Hepatocyte (in vitro differentiated cells): ENCODE measurements around the gene CISD3. TPM values are rescaled to one million over a fixed set of nuclear protein-coding genes. Genes with fewer than 3 reads are reported as not detected.

Experiments used
- DNase-seq: peaks from one replicate; pipeline ENCODE4 v3.0.0-alpha.2; 2016; ENCODE audit warnings: low spot score
- H2AFZ ChIP-seq: fragments of 200-600 bp; sonication (generic); 2 replicates; pipeline ENCODE4 v1.6.0; 2016; ENCODE audit warnings: antibody characterized with exemption, mild to moderate bottlenecking
- H3K27ac ChIP-seq: fragments of 200-600 bp; sonication (generic); 2 replicates; pipeline ENCODE4 v1.5.1; 2016; ENCODE audit warnings: mild to moderate bottlenecking
- H3K27me3 ChIP-seq: fragments of 200-600 bp; sonication (generic); 2 replicates; pipeline ENCODE4 v1.6.1; 2016
- H3K36me3 ChIP-seq: fragments of 200-600 bp; sonication (generic); replicated peaks from 2 replicates; pipeline ENCODE4 v1.5.1; 2016; ENCODE audit warnings: low read depth; ENCODE audit not compliant: insufficient read depth
- H3K4me1 ChIP-seq: fragments of 200-600 bp; sonication (generic); 2 replicates; pipeline ENCODE4 v1.5.1; 2016; ENCODE audit warnings: mild to moderate bottlenecking, moderate library complexity; ENCODE audit not compliant: insufficient read depth
- H3K4me2 ChIP-seq: fragments of 200-600 bp; sonication (generic); 2 replicates; pipeline ENCODE4 v1.6.0; 2016
- H3K4me3 ChIP-seq: fragments of 200-600 bp; sonication (generic); 2 replicates; pipeline ENCODE4 v1.5.1; 2016; ENCODE audit warnings: mild to moderate bottlenecking
- H3K79me2 ChIP-seq: fragments of 200-600 bp; sonication (generic); 2 replicates; pipeline ENCODE4 v1.6.0; 2017; ENCODE audit warnings: mild to moderate bottlenecking
- H3K9me2 ChIP-seq: fragments of 200-600 bp; sonication (generic); replicated peaks from 2 replicates; pipeline ENCODE4 v1.6.0; 2017; ENCODE audit warnings: mild to moderate bottlenecking; ENCODE audit not compliant: insufficient read depth
- H3K9me3 ChIP-seq: fragments of 200-600 bp; sonication (generic); 2 replicates; pipeline ENCODE4 v1.5.1; 2016; ENCODE audit warnings: low read depth, mild to moderate bottlenecking
- H4K20me1 ChIP-seq: fragments of 200-600 bp; sonication (generic); 2 replicates; pipeline ENCODE4 v1.6.0; 2016; ENCODE audit warnings: mild to moderate bottlenecking; ENCODE audit not compliant: insufficient read depth, poor library complexity, severe bottlenecking
- CTCF ChIP-seq: fragments of 200-600 bp; sonication (generic); IDR thresholded peaks from 2 replicates; pipeline ENCODE4 v1.5.1; 2016; ENCODE audit warnings: antibody characterized with exemption, mild to moderate bottlenecking; ENCODE audit not compliant: poor library complexity
- EZH2 ChIP-seq: fragments of 200-600 bp; sonication (generic); IDR thresholded peaks from 2 replicates; pipeline ENCODE4 v1.6.1; 2016; ENCODE audit warnings: antibody characterized with exemption, mild to moderate bottlenecking, borderline replicate concordance
- EZH2phosphoT487 ChIP-seq: fragments of 200-600 bp; sonication (generic); IDR thresholded peaks from one replicate; pipeline ENCODE4 v1.6.1; 2018; ENCODE audit warnings: antibody characterized with exemption, mild to moderate bottlenecking, low read depth, moderate library complexity; ENCODE audit not compliant: unreplicated experiment, severe bottlenecking
- WGBS: methylation state at CpG from one replicate; pipeline ENCODE4 v1.1.6; 2016; ENCODE audit warnings: low lambda C conversion rate; ENCODE audit errors: missing lambda C conversion rate; 5-methylcytosine and 5-hydroxymethylcytosine counted together
- polyA plus RNA-seq: library from polyadenylated mRNA; unstranded; fragments of >200 nt; fragmentation: Nextera tagmentation; extraction: Ambion mirVana; gene quantifications from 2 replicates; pipeline ENCODE4 v1.2.1, GENCODE V29; 2016
- total RNA-seq: library from RNA; depleted of rRNA; stranded (reverse); fragments of >200 nt; gene quantifications from 2 replicates; pipeline ENCODE4 v1.2.3, GENCODE V29; 2014

The CISD3 gene
- total and polyA plus RNA-seq, 2 experiments from 2014 or later = 5.0 to 37.0 TPM

GRCh38 chr17:38753071-38753506, 22.9 kb downstream of the CISD3 start:
- H3K9me2 ChIP-seq = no peaks in the 10 kb centered on the region
- no peaks in the 10 kb centered on the region for H4K20me1 ChIP-seq
- DNase-seq = peak; percentile 23
- H3K27ac ChIP-seq = peak overlapping the region; percentile 72
- no peaks in the 10 kb centered on the region for H3K9me3 ChIP-seq
- peak overlapping the region; percentile 43 for H3K4me3 ChIP-seq
- H3K36me3 ChIP-seq = no peaks in the 10 kb centered on the region
- peaks cover 28% of the 10 kb centered on the region for H3K79me2 ChIP-seq
- no peak for TF ChIP-seq EZH2phosphoT487
- no peak for TF ChIP-seq EZH2
- TF ChIP-seq CTCF = no peak
- H2AFZ ChIP-seq = peak overlapping the region; percentile 30
- no peaks in the 10 kb centered on the region for H3K27me3 ChIP-seq
- WGBS = 18% methylated on average over 22 of the region's 22 CpGs
- peak overlapping the region; percentile 92 for H3K4me2 ChIP-seq
- peaks cover 26% of the 10 kb centered on the region for H3K4me1 ChIP-seq

GRCh38 chr17:38761612-38762011, 31.5 kb downstream of the CISD3 start:
- Histone ChIP-seq H3K36me3 (no peaks in the 10 kb centered on the region), H3K4me3 (no peak overlapping the region), H3K27ac (no peak overlapping the region), H4K20me1 (no peaks in the 10 kb centered on the region), H2AFZ (no peak overlapping the region), H3K27me3 (no peaks in the 10 kb centered on the region), H3K9me3 (no peaks in the 10 kb centered on the region), H3K4me1 (no peaks in the 10 kb centered on the region), H3K9me2 (no peaks in the 10 kb centered on the region), H3K4me2 (no peak overlapping the region), H3K79me2 (peaks cover 3% of the 10 kb centered on the region)
- TF ChIP-seq EZH2phosphoT487 (no peak), EZH2 (no peak), CTCF (peak; percentile 30)
- DNase-seq = peak; percentile 37
- WGBS = 77% methylated on average over 4 of the region's 4 CpGs

- H4K20me1 ChIP-seq = no peaks in the 10 kb centered on the region
- WGBS = 98% methylated on average over 3 of the region's 3 CpGs
- no peaks in the 10 kb centered on the region for H3K27me3 ChIP-seq
- TF ChIP-seq CTCF = no peak
- TF ChIP-seq EZH2 = no peak
- no peak for TF ChIP-seq EZH2phosphoT487
- no peak overlapping the region for H3K4me3 ChIP-seq
- DNase-seq = no peak
- H3K27ac ChIP-seq = no peak overlapping the region
- H3K36me3 ChIP-seq = no peaks in the 10 kb centered on the region
- H3K9me2 ChIP-seq = no peaks in the 10 kb centered on the region
- no peak overlapping the region for H2AFZ ChIP-seq
- H3K4me1 ChIP-seq = no peaks in the 10 kb centered on the region
- H3K9me3 ChIP-seq = no peaks in the 10 kb centered on the region
- H3K4me2 ChIP-seq = no peak overlapping the region
- H3K79me2 ChIP-seq = peaks cover under 1% of the 10 kb centered on the region
Measured at GRCh38 chr17:38762231-38762630, 32.1 kb downstream of the CISD3 start.

- Histone ChIP-seq H3K27me3 (no peaks in the 10 kb centered on the region), H3K4me3 (no peak overlapping the region), H3K9me2 (no peaks in the 10 kb centered on the region), H2AFZ (no peak overlapping the region), H3K9me3 (no peaks in the 10 kb centered on the region), H3K4me2 (no peak overlapping the region), H3K36me3 (no peaks in the 10 kb centered on the region), H3K27ac (no peak overlapping the region), H3K4me1 (no peaks in the 10 kb centered on the region), H3K79me2 (no peaks in the 10 kb centered on the region), H4K20me1 (no peaks in the 10 kb centered on the region)
- TF ChIP-seq EZH2 (no peak), CTCF (no peak), EZH2phosphoT487 (no peak)
- DNase-seq = no peak
- WGBS = 94% methylated on average over 5 of the region's 5 CpGs
Measured at GRCh38 chr17:38766341-38766740, 36.2 kb downstream of the CISD3 start.
